ENCODE results near the gene PDZK1IP1. TPM values are rescaled to one million over a fixed set of nuclear protein-coding genes. Genes with fewer than 3 reads are reported as not detected.

The PDZK1IP1 gene
- total and polyA plus RNA-seq, 2 of the 13 experiments (the other 11 are each of a cell fraction or from before 2014, with no cell fraction given) = 0.24 to 1.6 TPM

DNA sequence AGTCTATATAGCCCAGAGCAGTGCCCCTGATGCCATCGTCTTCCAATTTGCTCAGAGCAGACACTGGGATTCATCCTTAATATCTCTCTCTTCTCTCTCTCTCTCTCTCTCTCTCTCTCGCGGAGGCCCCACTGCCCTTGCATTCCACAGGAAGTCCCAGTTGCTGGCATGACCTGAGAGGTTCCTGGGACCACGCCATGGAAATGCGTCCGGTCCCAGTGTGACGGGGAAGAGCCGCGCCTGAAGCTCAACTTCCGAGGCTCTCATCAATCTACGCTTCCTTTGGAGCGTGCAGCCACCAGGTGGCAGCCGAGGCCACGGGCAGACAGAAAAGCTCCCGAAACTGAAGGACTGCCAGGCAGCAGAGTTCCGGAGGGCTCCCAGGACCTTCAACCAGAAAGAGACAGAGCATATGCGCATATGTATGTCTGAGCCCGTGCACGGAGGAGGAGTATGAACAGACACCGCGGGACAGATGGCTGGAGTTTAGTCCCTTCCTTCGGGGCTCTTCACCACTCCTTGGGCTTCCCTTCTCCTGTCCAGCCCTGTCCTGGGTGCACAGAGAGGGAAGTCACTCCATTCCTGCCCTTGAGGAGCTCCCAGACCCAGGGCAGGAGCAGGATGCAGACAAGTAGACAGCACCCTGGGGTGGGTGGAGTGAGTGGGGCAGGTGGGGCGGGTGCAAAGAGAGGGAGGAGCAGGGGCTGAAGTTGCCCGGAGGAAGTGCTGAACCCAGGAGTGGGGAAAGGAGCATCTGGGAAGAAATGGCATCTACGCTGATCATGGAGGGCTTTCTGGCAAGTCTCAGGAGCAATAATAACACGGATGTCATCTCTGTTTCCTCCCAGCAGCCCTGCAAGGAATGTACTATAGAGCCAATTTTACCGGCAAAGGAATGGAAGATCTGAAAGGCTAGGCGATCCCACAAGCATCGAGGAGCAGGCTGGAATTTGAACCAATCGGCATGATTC is 10.5 kb downstream of the PDZK1IP1 start (continued):
- TF ChIP-seq, protein P1, sequence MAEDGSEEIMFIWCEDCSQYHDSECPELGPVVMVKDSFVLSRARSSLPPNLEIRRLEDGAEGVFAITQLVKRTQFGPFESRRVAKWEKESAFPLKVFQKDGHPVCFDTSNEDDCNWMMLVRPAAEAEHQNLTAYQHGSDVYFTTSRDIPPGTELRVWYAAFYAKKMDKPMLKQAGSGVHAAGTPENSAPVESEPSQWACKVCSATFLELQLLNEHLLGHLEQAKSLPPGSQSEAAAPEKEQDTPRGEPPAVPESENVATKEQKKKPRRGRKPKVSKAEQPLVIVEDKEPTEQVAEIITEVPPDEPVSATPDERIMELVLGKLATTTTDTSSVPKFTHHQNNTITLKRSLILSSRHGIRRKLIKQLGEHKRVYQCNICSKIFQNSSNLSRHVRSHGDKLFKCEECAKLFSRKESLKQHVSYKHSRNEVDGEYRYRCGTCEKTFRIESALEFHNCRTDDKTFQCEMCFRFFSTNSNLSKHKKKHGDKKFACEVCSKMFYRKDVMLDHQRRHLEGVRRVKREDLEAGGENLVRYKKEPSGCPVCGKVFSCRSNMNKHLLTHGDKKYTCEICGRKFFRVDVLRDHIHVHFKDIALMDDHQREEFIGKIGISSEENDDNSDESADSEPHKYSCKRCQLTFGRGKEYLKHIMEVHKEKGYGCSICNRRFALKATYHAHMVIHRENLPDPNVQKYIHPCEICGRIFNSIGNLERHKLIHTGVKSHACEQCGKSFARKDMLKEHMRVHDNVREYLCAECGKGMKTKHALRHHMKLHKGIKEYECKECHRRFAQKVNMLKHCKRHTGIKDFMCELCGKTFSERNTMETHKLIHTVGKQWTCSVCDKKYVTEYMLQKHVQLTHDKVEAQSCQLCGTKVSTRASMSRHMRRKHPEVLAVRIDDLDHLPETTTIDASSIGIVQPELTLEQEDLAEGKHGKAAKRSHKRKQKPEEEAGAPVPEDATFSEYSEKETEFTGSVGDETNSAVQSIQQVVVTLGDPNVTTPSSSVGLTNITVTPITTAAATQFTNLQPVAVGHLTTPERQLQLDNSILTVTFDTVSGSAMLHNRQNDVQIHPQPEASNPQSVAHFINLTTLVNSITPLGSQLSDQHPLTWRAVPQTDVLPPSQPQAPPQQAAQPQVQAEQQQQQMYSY (CRISPR knock-in tag; IDR thresholded peaks at IDR 0.05) = no peak
- TF ChIP-seq NFE2L2 (IDR thresholded peaks at IDR 0.05; ENCODE audit: low read length) = no peak
- peak; percentile 74 for TF ChIP-seq SAP130 (CRISPR knock-in tag; IDR thresholded peaks at IDR 0.05; ENCODE audit: low read depth)
- TF ChIP-seq, protein P2, sequence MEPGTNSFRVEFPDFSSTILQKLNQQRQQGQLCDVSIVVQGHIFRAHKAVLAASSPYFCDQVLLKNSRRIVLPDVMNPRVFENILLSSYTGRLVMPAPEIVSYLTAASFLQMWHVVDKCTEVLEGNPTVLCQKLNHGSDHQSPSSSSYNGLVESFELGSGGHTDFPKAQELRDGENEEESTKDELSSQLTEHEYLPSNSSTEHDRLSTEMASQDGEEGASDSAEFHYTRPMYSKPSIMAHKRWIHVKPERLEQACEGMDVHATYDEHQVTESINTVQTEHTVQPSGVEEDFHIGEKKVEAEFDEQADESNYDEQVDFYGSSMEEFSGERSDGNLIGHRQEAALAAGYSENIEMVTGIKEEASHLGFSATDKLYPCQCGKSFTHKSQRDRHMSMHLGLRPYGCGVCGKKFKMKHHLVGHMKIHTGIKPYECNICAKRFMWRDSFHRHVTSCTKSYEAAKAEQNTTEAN (CRISPR knock-in tag; conservative IDR thresholded peaks at IDR 0.05) = no peak
- TF ChIP-seq CREBL2 (CRISPR knock-in tag; IDR thresholded peaks at IDR 0.05; ENCODE audit: borderline replicate concordance) = no peak
- TF ChIP-seq ZKSCAN5 (CRISPR knock-in tag; IDR thresholded peaks at IDR 0.05) = no peak
- TF ChIP-seq KDM2A (CRISPR knock-in tag; IDR thresholded peaks at IDR 0.05; ENCODE audit: borderline replicate concordance, low read depth) = peak; percentile 84
- TF ChIP-seq ZNF883 (CRISPR knock-in tag; IDR thresholded peaks at IDR 0.05; ENCODE audit: not compliant biosample characterization) = no peak
- no peak for TF ChIP-seq ZBTB49 (CRISPR knock-in tag; IDR thresholded peaks at IDR 0.05; ENCODE audit: borderline replicate concordance)
- 0 out of 2 replicates have a peak, but pooled peaks have one; percentile 24 for TF ChIP-seq ZMYM4 (CRISPR knock-in tag; IDR thresholded peaks at IDR 0.05)
- no peak for TF ChIP-seq SRSF9 (IDR thresholded peaks at IDR 0.05; ENCODE audit: borderline replicate concordance, insufficient read depth, low read depth, low read length, poor library complexity, severe bottlenecking)
- TF ChIP-seq, protein P3, sequence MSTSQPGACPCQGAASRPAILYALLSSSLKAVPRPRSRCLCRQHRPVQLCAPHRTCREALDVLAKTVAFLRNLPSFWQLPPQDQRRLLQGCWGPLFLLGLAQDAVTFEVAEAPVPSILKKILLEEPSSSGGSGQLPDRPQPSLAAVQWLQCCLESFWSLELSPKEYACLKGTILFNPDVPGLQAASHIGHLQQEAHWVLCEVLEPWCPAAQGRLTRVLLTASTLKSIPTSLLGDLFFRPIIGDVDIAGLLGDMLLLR (CRISPR knock-in tag; IDR thresholded peaks at IDR 0.05) = no peak
- TF ChIP-seq ZBTB42 (CRISPR knock-in tag; IDR thresholded peaks at IDR 0.05) = no peak
- peak in 1 of 2 experiments; percentile 58; a peak in 1 of 4 replicates for TF ChIP-seq KLF16 (CRISPR knock-in tag; IDR thresholded peaks at IDR 0.05)
- TF ChIP-seq FLYWCH1 (CRISPR knock-in tag; IDR thresholded peaks at IDR 0.05) = no peak
- TF ChIP-seq MTERF4 (CRISPR knock-in tag; IDR thresholded peaks at IDR 0.05) = 0 out of 2 replicates have a peak, but pooled peaks have one; percentile 60
- no peak; the same call in 1 of the 2 replicates for TF ChIP-seq AHR (CRISPR knock-in tag; IDR thresholded peaks at IDR 0.05)
- TF ChIP-seq ZNF878 (CRISPR knock-in tag; IDR thresholded peaks at IDR 0.05) = no peak

All from HepG2 (cell line).